PFSK-1 (cell line): ENCODE results near the gene ISOC2.

Experiments
- POLR2AphosphoS5 ChIP-seq: IDR thresholded peaks from 2 replicates; pipeline ENCODE4 v1.6.1; 2012; ENCODE audit warnings: low read depth, mild to moderate bottlenecking, control low read depth, low read length, moderate library complexity
- REST ChIP-seq, 2 experiments: IDR thresholded peaks; 2 replicates each; pipeline versions ENCODE4 v1.6.1 to v1.8.0; 2011 to 2012; ENCODE audit warnings: low read depth in 2 of 2, low read length in 2 of 2, control low read depth in 1 of 2, inconsistent platforms in 1 of 2, mild to moderate bottlenecking in 1 of 2, moderate library complexity in 1 of 2; ENCODE audit not compliant: insufficient read depth in 1 of 2
- SIN3A ChIP-seq: IDR thresholded peaks from 2 replicates; pipeline ENCODE4 v1.6.1; 2012; ENCODE audit warnings: mild to moderate bottlenecking, low read length, moderate library complexity, borderline replicate concordance; ENCODE audit not compliant: insufficient read depth
- TAF1 ChIP-seq: IDR thresholded peaks from 2 replicates; pipeline ENCODE4 v1.6.1; 2012; ENCODE audit warnings: low read length, control low read depth, borderline replicate concordance; ENCODE audit not compliant: insufficient read depth

- TF ChIP-seq REST (IDR thresholded peaks at IDR 0.05; ENCODE audit: insufficient read depth in 1 of 2, low read depth in 2 of 2, low read length in 2 of 2) (no peak), POLR2AphosphoS5 (no peak), TAF1 (no peak), SIN3A (no peak)
Observed at GRCh38 chr19:55493052-55493644, 31.7 kb upstream of the ISOC2 start.
